ENCODE results near the gene UBAP1L. TPM values are rescaled to one million over a fixed set of nuclear protein-coding genes. Genes with fewer than 3 reads are reported as not detected.

The UBAP1L gene
- total and polyA plus RNA-seq, 2 of the 4 experiments (the other 2 are of a cell fraction), result 0.36 to 1.1 TPM

- Histone ChIP-seq H3K14ac (replicated peaks; ENCODE audit: low read depth, low read length) (no peak overlapping the region), H3K27me3 (ENCODE audit: control insufficient read depth, insufficient read depth, low read length) (no peaks in the 10 kb centered on the region; the same call in 1 of the 2 replicates), H3K18ac (ENCODE audit: low read depth, low read length) (no peak overlapping the region), H3K4me1 (ENCODE audit: control insufficient read depth, insufficient read depth, low read length) (peaks cover 22% of the 10 kb centered on the region), H2BK120ac (ENCODE audit: low read depth, low read length) (no peak overlapping the region), H2BK20ac (ENCODE audit: low read depth, low read length) (no peak overlapping the region), H2BK15ac (ENCODE audit: low read depth, low read length) (no peak overlapping the region), H3K4ac (ENCODE audit: low read depth, low read length) (no peak overlapping the region), H4K91ac (ENCODE audit: insufficient read depth, low read depth, low read length) (no peak overlapping the region), H3K36me3 (ENCODE audit: control insufficient read depth, insufficient read depth, low read length) (0 out of 2 replicates have a peak, but pooled peaks cover 1% of the 10 kb centered on the region), H3K9ac (ENCODE audit: low read depth, low read length) (no peak overlapping the region; the same call in 1 of the 2 replicates), H3K9me1 (ENCODE audit: insufficient read depth, low read length) (no peaks in the 10 kb centered on the region), H4K5ac (ENCODE audit: low read depth, low read length) (peak overlapping the region; percentile 1; the same call in 1 of the 2 replicates), H3K23ac (ENCODE audit: low read depth, low read length) (no peak overlapping the region), H4K20me1 (ENCODE audit: insufficient read depth, low read length) (no peaks in the 10 kb centered on the region), H3K56ac (ENCODE audit: extremely low read depth, insufficient read depth, low read length) (no peak overlapping the region), H4K8ac (ENCODE audit: low read depth in 2 of 2, low read length in 2 of 2) (no peak overlapping the region), H2BK5ac (ENCODE audit: low read depth, low read length, poor library complexity, severe bottlenecking) (no peak overlapping the region), H3K79me1 (ENCODE audit: low read depth in 1 of 2, low read length in 2 of 2) (no peaks in the 10 kb centered on the region), H2AFZ (replicated peaks; ENCODE audit: low read length, poor library complexity) (no peak overlapping the region), H2AK9ac (replicated peaks; ENCODE audit: low read depth, low read length, poor library complexity) (no peak overlapping the region), H3K4me2 (ENCODE audit: low read depth, low read length) (no peak overlapping the region), H3K27ac (ENCODE audit: insufficient read depth, low read length) (0 out of 2 replicates have a peak overlapping the region, but pooled peaks have one; percentile 15), H3K4me3 (ENCODE audit: insufficient read depth, low read depth, low read length) (no peak overlapping the region), H3K9me3 (ENCODE audit: control insufficient read depth, insufficient read depth, low read length) (no peaks in the 10 kb centered on the region), H2AK5ac (ENCODE audit: low read depth, low read length) (no peak overlapping the region)
- TF ChIP-seq CTCF (conservative IDR thresholded peaks at IDR 0.05; ENCODE audit: low read depth, low read length) (no peak), CEBPB (IDR thresholded peaks at IDR 0.05; ENCODE audit: low read depth, low read length) (no peak), POLR2A (IDR thresholded peaks at IDR 0.05; ENCODE audit: low read depth, low read length) (no peak), RCOR1 (IDR thresholded peaks at IDR 0.05; ENCODE audit: insufficient replicate concordance, low read length) (no peak), BHLHE40 (IDR thresholded peaks at IDR 0.05; ENCODE audit: low read depth, low read length) (no peak)
- no peak for ATAC-seq (ENCODE audit: low read depth)
- in situ Hi-C loops (cut with MboI; ENCODE audit: low sequenced_read_pairs) (no loop called here), intact Hi-C loops (cut with micrococcal nuclease) (no loop called here), dilution Hi-C loops (cut with HindIII; ENCODE audit: low sequenced_read_pairs, unreplicated experiment) (no loop called here)
- BruUV-seq (replicated peaks), result no TSS peak
- ChIA-PET CTCF (interaction anchor here (1.2 kb wide), 1 partner anchor 9 kb away, joined by 4 read pairs; no protein-coding TSS in a partner anchor), POLR2A (ENCODE audit: unreplicated experiment) (no interaction called here)
- WGBS, 2 experiments (ENCODE audit: extremely low coverage in 2 of 2, insufficient read length in 1 of 2), result 31% methylated on average over 3 of the region's 12 CpGs; no CpG with 5 or more reads in 1 of the 2 experiments
- no peak for DNase-seq
Observed at GRCh38 chr15:65091946-65092770, 22.8 kb downstream of the UBAP1L start.
